GM23338 (cell line): ENCODE results near the gene PCIF1. TPM values are rescaled to one million over a fixed set of nuclear protein-coding genes. Genes with fewer than 3 reads are reported as not detected.

Source experiments
- CTCF ChIP-seq, 2 experiments: fragments of 200-600 bp in 1 of 2; sonication (generic) in 1 of 2; conservative IDR thresholded peaks; 2 replicates each; pipeline versions ENCODE4 v1.5.1 to v1.6.1; 2016 to 2017; ENCODE audit warnings: antibody characterized with exemption in 2 of 2, low read depth in 2 of 2, mild to moderate bottlenecking in 2 of 2, moderate library complexity in 1 of 2
- EZH2phosphoT487 ChIP-seq: fragments of 200-600 bp; sonication (generic); IDR thresholded peaks from one replicate; pipeline ENCODE4 v1.8.1; 2018; ENCODE audit warnings: antibody characterized with exemption; ENCODE audit not compliant: unreplicated experiment
- JUNB ChIP-seq: IDR thresholded peaks from one replicate; pipeline ENCODE4 v1.6.1; 2016; ENCODE audit warnings: antibody characterized with exemption; ENCODE audit not compliant: unreplicated experiment
- STAT1 ChIP-seq: IDR thresholded peaks from one replicate; pipeline ENCODE4 v1.6.1; 2016; ENCODE audit warnings: antibody characterized with exemption; ENCODE audit not compliant: unreplicated experiment
- ZNF331 ChIP-seq: fragments of 250-450 bp; sonication (Bioruptor Pico); IDR thresholded peaks from 2 replicates; pipeline ENCODE4 v1.5.0; 2020; ENCODE audit warnings: low read depth, mild to moderate bottlenecking, moderate library complexity
- polyA plus RNA-seq: library from polyadenylated mRNA; unstranded; fragments of >200 nt; fragmentation: Nextera tagmentation; extraction: Ambion mirVana; gene quantifications from 2 replicates; pipeline ENCODE4 v1.2.1, GENCODE V29; 2016
- total RNA-seq: library from RNA; depleted of rRNA; stranded (reverse); fragments of >200 nt; shearing (Covaris generic); gene quantifications from 2 replicates; pipeline ENCODE4 v1.2.3, GENCODE V29; 2014
- TF ChIP-seq, protein P1 (sequence below): fragments of 250-450 bp; sonication (Bioruptor Pico); IDR thresholded peaks from 2 replicates; pipeline ENCODE4 v1.5.0; 2020; ENCODE audit warnings: mild to moderate bottlenecking, moderate library complexity

PCIF1 gene
- total and polyA plus RNA-seq, 2 experiments from 2014 or later, result 26.1 to 28.3 TPM

GRCh38 chr20:45933266-45934045 lies 1.0 kb upstream of the PCIF1 start (continued):
- TF ChIP-seq, protein P1, sequence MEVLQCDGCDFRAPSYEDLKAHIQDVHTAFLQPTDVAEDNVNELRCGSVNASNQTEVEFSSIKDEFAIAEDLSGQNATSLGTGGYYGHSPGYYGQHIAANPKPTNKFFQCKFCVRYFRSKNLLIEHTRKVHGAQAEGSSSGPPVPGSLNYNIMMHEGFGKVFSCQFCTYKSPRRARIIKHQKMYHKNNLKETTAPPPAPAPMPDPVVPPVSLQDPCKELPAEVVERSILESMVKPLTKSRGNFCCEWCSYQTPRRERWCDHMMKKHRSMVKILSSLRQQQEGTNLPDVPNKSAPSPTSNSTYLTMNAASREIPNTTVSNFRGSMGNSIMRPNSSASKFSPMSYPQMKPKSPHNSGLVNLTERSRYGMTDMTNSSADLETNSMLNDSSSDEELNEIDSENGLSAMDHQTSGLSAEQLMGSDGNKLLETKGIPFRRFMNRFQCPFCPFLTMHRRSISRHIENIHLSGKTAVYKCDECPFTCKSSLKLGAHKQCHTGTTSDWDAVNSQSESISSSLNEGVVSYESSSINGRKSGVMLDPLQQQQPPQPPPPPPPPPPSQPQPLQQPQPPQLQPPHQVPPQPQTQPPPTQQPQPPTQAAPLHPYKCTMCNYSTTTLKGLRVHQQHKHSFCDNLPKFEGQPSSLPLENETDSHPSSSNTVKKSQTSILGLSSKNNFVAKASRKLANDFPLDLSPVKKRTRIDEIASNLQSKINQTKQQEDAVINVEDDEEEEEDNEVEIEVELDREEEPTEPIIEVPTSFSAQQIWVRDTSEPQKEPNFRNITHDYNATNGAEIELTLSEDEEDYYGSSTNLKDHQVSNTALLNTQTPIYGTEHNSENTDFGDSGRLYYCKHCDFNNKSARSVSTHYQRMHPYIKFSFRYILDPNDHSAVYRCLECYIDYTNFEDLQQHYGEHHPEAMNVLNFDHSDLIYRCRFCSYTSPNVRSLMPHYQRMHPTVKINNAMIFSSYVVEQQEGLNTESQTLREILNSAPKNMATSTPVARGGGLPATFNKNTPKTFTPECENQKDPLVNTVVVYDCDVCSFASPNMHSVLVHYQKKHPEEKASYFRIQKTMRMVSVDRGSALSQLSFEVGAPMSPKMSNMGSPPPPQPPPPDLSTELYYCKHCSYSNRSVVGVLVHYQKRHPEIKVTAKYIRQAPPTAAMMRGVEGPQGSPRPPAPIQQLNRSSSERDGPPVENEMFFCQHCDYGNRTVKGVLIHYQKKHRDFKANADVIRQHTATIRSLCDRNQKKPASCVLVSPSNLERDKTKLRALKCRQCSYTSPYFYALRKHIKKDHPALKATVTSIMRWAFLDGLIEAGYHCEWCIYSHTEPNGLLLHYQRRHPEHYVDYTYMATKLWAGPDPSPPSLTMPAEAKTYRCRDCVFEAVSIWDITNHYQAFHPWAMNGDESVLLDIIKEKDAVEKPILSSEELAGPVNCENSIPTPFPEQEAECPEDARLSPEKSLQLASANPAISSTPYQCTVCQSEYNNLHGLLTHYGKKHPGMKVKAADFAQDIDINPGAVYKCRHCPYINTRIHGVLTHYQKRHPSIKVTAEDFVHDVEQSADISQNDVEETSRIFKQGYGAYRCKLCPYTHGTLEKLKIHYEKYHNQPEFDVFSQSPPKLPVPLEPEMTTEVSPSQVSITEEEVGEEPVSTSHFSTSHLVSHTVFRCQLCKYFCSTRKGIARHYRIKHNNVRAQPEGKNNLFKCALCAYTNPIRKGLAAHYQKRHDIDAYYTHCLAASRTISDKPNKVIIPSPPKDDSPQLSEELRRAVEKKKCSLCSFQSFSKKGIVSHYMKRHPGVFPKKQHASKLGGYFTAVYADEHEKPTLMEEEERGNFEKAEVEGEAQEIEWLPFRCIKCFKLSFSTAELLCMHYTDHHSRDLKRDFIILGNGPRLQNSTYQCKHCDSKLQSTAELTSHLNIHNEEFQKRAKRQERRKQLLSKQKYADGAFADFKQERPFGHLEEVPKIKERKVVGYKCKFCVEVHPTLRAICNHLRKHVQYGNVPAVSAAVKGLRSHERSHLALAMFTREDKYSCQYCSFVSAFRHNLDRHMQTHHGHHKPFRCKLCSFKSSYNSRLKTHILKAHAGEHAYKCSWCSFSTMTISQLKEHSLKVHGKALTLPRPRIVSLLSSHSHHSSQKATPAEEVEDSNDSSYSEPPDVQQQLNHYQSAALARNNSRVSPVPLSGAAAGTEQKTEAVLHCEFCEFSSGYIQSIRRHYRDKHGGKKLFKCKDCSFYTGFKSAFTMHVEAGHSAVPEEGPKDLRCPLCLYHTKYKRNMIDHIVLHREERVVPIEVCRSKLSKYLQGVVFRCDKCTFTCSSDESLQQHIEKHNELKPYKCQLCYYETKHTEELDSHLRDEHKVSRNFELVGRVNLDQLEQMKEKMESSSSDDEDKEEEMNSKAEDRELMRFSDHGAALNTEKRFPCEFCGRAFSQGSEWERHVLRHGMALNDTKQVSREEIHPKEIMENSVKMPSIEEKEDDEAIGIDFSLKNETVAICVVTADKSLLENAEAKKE (CRISPR knock-in tag), result no peak
- TF ChIP-seq CTCF (conservative IDR thresholded peaks at IDR 0.05; ENCODE audit: low read depth in 2 of 2), result peak; percentile 37 to 57; a peak in 3 of 4 replicates
- no peak for TF ChIP-seq JUNB
- TF ChIP-seq EZH2phosphoT487, result no peak
- TF ChIP-seq STAT1, result no peak
- TF ChIP-seq ZNF331 (CRISPR knock-in tag), result no peak
